HG02970 (cell line): ENCODE results near the gene ALDH5A1.
"Not testable (repeated sequence)": the region's sequence is repeated elsewhere in the genome, so short reads cannot be mapped to it uniquely, and the experiment has no call there.

Source experiments
- ATAC-seq: cut with Tn5 transposase; IDR thresholded peaks from one replicate; pipeline ENCODE4 v1.9.1; 2021; ENCODE audit warnings: mild to moderate bottlenecking, moderate library complexity, moderate number of reproducible peaks; ENCODE audit not compliant: unreplicated experiment, low FRiP score

ALDH5A1 gene

GRCh38 chr6:24484657-24485323 is 10.0 kb upstream of the ALDH5A1 start:
- no peak for ATAC-seq

- ATAC-seq: no peak
Observed at GRCh38 chr6:24486065-24486464, 8.7 kb upstream of the ALDH5A1 start.

DNA sequence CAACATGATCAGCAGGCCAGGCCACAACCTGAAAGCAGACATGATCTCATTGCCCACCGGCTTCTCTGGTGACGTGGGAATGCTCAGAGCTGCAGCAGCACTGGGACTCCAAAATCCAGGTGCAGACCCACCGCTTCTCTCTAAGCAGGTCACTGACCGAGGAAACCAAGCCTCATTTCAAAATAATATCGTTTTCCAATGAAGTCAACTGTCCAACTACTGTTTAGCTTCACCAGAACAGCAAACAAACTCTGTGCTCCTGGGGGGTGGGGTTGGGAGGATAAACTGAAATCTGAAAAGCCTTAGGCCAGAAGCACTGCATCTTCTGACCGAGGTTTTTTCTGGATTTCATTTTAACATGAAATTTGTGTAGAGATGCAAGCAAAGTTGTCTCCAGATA is 5.3 kb upstream of the ALDH5A1 start, which contains the start of gene GPLD1:
Gene GPLD1 (minus strand): TSS at position 109 of the 400 bp plus-strand sequence. CDS start 67 bp downstream, at position 42.
- ATAC-seq: no peak

GRCh38 chr6:24489881-24490280 is 4.9 kb upstream of the ALDH5A1 start:
- ATAC-seq: no peak

- no peak for ATAC-seq
Observed at GRCh38 chr6:24490948-24491347, 3.8 kb upstream of the ALDH5A1 start.

DNA sequence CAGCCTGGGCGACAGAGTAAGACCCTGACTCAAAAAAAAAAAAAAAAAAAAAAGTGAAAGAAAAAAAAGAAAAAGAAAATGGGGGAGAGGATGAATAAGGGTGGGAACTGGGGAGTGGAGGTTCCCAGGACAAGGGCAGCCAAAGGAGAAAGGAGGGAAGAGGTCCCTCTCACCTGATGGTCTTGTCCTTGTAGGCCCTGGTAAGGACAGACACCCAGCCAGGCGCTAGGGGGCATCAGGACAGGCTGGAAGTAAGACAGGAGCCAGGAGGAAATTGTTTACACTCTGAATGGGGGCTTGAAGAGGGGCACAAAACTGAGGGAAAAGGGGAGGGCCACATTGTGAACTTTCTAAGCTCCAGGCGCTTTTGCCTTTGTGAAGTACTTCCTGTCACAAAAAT is 2.3 kb upstream of the ALDH5A1 start:
- ATAC-seq: no peak

DNA sequence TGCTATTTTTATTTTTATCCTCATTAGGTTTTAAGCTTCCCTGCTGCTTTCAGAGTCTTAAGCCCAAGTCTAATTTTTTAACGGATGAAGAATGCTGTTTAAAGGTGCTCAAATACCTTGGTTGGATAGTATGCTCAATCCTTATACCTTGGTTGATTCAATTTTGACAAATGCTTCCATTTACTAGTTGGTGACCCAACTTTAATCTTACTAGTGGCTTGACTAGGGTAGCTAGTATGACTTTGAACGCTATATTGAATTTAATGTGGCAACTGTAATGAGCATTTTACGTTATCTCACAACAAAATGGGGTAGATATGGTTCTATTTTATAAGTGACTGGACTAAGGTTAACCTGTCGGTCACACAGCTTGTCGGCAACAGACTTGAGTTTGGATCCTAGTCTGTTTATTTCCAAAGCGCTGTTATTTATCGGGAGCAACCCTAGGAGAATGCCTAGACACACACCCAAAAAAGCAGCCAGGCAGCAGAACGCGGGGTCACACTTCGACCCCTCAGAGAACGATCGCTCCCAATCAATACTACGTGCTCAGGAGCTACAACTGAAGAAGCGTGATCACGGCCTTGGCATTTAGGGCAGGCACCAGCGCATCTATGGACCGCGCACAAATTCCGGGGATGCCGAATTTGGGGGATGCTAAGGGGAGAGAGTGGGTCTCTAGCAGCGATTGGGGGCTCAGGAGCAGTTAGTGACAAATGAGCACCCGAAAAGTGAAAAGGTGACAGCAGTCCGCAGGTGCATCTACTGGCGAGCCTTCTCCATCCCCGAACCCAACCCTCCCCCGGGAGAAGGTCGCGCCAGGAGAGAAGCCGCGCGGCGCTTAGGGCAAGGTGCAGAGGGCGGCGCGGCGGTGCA is 586 bp upstream of the ALDH5A1 start:
- ATAC-seq: no peak

DNA sequence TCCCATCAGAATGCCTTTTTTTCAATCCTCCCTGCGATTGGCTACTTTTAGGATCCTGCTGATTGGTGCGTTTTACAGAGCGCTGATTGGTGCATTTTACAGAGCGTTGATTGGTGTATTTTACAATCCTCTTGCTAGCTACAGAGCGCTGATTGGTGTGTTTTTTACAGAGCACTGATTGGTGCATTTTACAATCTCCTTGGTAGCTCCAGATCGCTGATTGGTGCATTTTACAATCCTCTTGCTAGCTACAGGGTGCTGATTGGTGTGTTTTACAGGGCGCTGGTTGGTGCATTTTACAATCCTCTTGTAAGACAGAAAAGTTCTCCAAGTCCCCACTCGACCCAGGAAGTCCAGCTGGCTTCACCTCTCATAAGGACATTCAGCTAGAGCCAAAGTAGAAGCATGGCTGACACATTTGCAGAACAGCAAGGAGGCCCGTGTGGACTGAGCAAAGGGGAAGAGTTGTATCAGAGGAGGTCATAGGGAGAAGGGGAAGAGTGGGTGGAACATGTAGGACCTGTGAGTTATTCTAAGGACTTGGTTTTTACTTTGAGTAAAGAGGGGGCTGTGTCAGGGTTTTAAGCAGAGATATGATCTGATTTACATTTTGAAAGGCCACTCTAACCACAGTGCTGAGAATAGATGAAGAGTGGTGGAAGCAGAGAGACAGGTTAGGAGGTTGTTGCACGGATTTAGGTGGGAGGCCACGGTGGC is 2.6 kb downstream of the ALDH5A1 start:
- ATAC-seq: no peak

DNA sequence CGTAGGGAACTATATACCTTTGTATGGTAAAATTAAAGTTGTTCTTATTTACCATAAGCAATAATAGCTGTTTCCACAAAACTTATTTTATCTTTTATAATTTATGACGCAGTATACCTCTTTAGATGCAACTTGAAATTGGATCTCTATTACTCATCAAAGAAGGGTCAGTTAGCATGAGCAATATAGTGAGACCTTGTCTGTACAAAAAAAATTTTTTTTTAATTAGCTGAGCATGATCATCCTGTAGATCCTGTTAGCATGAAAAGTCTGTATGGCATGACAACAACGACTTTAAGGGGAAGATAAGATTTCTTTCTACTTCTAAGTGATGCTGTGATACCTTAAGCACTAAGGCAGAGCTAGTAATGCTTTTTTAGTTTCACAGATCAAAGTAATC is 5.9 kb downstream of the ALDH5A1 start:
- no peak for ATAC-seq

GRCh38 chr6:24501374-24501773 is 6.6 kb downstream of the ALDH5A1 start:
- ATAC-seq: no peak

DNA sequence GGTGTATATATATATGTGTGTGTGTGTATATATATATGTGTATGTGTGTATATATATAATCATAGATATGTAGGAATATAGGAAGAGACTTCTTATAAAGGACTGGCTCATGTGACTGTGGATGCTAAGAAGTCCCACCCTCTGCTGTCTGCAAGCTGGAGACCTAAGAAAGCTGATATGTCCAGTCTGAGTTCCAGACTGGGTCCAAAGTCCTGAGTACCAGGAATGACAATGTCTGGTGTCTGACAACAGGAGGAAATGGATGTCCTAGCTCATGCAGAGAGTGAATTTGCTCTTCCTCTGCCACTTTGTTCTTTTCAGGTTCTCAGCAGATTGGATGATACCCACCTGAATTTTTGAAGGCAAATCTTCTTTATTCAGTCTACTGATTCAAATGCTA is 7.1 kb downstream of the ALDH5A1 start:
- ATAC-seq: no peak

GRCh38 chr6:24504287-24504648 is 9.5 kb downstream of the ALDH5A1 start:
- ATAC-seq: no peak

- no peak for ATAC-seq
Observed at GRCh38 chr6:24504649-24505586, 10.1 kb downstream of the ALDH5A1 start.

- ATAC-seq: no peak
Observed at GRCh38 chr6:24506814-24507520, 12.2 kb downstream of the ALDH5A1 start.

GRCh38 chr6:24511976-24512375 is 17.2 kb downstream of the ALDH5A1 start:
- not testable (repeated sequence) for ATAC-seq

- no peak for ATAC-seq
Observed at GRCh38 chr6:24513602-24514001, 18.8 kb downstream of the ALDH5A1 start.

DNA sequence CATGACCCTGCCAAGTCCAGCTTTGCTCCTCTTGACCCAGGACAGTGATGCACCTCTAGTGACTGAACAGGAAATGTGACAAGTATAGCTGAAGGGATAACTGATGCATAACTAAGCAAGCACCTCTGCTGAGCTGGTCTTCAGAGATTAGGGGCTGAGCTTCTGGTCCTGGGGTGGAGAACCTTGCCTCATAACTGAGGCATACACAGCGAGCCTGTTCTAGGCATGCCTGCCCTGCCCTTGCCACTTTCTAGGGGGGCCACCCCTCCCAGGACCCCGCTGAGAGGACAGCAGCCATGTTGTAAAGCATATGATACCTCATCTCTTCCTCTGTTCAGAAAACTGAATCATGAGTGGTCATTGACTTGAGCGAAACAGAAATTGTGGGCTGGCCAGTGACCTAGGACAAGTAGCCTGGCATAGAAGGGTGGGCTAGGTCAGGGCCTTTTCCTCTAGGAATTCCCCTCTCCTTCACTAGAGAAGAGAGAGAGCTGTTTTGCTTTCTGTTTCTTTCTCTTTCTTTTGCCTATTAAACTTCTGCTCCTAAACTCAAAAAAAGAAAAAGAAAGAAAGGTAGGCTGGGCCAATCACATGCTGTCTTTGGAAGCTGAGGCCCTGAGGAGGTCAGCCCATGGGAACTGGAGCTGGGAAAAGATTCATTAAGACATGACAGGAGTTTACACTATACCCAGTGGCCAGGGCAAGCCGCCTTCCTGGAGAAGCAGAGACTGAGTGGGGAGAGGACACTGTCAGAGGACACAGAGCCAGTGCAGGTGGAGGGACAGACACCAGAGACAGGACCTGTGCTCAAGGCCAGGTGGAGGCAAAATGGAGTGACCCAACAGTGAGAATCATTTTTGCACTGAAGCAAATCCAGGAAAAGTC is 23.1 kb downstream of the ALDH5A1 start:
- peak; percentile 54 for ATAC-seq

GRCh38 chr6:24520929-24521546 is 26.3 kb downstream of the ALDH5A1 start:
- ATAC-seq: peak; percentile 35
